Stimulated activated effector memory CD8-positive, alpha-beta T cell treated with anti-CD3 and anti-CD28 coated beads, Interleukin-12 subunit alpha, Interleukin-12 subunit beta, amount 100 ng/mL, for 72 hours (primary cell): ENCODE measurements around the gene MED13.
A peak's percentile ranks its signal among the peaks of the same experiment; 100 is the strongest.

ENCODE experiments used
- ATAC-seq: fragments of 150-1000 bp; cut with Tn5 transposase; 2 replicates; pipeline ENCODE4 v1.10.0; 2021
- DNase-seq, 2 donors: peaks; one replicate each; pipeline ENCODE4 v3.0.0; 2021 to 2022; ENCODE audit warnings: low spot score in 2 of 2
- H3K27ac Mint-ChIP-seq: one replicate; pipeline ENCODE4 v1.8.0; 2022; ENCODE audit warnings: mild to moderate bottlenecking, mixed read lengths
- H3K36me3 Mint-ChIP-seq: one replicate; pipeline ENCODE4 v1.8.0; 2022; ENCODE audit warnings: mild to moderate bottlenecking, mixed read lengths
- H3K4me1 Mint-ChIP-seq: one replicate; pipeline ENCODE4 v1.8.0; 2022; ENCODE audit warnings: mixed read lengths
- H3K4me3 Mint-ChIP-seq: one replicate; pipeline ENCODE4 v1.8.0; 2022; ENCODE audit warnings: mild to moderate bottlenecking, mixed read lengths
- H3K9me3 Mint-ChIP-seq: one replicate; pipeline ENCODE4 v1.8.0; 2022; ENCODE audit warnings: mixed read lengths

The MED13 gene, protein sequence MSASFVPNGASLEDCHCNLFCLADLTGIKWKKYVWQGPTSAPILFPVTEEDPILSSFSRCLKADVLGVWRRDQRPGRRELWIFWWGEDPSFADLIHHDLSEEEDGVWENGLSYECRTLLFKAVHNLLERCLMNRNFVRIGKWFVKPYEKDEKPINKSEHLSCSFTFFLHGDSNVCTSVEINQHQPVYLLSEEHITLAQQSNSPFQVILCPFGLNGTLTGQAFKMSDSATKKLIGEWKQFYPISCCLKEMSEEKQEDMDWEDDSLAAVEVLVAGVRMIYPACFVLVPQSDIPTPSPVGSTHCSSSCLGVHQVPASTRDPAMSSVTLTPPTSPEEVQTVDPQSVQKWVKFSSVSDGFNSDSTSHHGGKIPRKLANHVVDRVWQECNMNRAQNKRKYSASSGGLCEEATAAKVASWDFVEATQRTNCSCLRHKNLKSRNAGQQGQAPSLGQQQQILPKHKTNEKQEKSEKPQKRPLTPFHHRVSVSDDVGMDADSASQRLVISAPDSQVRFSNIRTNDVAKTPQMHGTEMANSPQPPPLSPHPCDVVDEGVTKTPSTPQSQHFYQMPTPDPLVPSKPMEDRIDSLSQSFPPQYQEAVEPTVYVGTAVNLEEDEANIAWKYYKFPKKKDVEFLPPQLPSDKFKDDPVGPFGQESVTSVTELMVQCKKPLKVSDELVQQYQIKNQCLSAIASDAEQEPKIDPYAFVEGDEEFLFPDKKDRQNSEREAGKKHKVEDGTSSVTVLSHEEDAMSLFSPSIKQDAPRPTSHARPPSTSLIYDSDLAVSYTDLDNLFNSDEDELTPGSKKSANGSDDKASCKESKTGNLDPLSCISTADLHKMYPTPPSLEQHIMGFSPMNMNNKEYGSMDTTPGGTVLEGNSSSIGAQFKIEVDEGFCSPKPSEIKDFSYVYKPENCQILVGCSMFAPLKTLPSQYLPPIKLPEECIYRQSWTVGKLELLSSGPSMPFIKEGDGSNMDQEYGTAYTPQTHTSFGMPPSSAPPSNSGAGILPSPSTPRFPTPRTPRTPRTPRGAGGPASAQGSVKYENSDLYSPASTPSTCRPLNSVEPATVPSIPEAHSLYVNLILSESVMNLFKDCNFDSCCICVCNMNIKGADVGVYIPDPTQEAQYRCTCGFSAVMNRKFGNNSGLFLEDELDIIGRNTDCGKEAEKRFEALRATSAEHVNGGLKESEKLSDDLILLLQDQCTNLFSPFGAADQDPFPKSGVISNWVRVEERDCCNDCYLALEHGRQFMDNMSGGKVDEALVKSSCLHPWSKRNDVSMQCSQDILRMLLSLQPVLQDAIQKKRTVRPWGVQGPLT (N-terminal part only)

DNA sequence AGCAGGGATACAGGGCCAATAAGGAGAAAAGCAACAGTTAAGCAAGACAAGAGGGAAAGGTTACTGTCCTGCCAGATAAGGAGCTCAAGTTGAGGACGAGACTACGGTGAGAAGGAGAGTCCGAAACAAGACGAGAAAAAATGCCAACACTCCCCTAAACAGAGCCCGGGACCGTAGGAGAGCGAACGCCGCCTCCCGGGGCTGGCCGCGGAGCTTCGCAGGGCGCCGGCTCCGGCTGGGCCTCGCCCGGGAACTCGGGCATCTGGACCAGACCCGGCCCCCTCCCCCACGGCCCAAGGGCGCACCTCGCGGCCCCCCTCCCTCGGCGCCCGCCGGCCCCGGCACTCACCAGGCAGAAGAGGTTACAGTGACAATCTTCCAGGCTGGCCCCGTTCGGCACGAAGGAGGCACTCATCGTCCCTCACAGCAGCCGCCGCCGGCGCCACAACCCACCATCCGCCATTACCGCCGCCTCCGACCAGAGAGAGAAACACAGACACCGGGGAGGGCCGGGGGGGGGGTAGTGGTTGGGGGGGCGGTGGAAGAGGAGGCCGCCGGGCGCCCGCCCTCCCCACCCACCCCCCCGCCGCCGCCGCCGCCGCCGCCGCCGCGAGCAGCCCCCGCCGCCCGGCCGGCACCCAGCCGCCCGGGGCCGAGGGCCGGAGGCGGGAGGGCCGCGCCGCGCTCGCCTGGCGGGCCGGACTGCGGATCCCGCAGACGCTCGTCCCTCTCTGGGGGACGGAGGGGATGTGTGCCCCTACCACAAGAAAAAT is at the start of gene MED13:
MED13 (minus strand) TSS at position 488 of the 773 bp plus-strand sequence; CDS start at position 415, 73 bp downstream.
- no peaks in the 10 kb centered on the region for H3K9me3 Mint-ChIP-seq
- ATAC-seq: peak; percentile 49
- peak within 1 kb of the TSS; percentile 89 for H3K4me3 Mint-ChIP-seq
- peak within 1 kb of the TSS; percentile 98 for H3K27ac Mint-ChIP-seq
- peaks cover 41% of the 10 kb centered on the region for H3K4me1 Mint-ChIP-seq
- H3K36me3 Mint-ChIP-seq: peaks cover 58% of the 10 kb centered on the region
- peak; percentile 45 to 81 for DNase-seq

DNA sequence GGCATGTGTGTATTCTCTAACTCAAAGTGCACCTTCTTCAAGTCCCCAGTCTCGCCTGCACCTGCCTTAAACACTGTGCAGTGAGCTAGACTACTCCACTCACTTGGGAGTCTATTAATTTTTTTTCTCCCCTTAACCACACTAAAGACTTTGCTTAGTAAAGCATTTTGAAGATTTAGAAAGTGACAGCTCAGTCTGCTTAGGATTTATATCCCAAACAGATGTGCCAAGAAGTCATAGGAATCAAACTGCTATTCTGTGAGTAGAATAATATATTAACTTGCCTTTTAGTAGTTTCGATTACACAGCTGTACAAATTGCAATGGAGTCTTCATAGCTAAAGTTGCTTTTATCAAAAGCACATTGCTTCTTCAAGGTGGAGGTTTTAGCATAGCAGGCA is 47.2 kb upstream of the MED13 start:
- ATAC-seq (no peak), DNase-seq (no peak)
- Mint-ChIP-seq H3K36me3 (no peaks in the 10 kb centered on the region), H3K9me3 (no peaks in the 10 kb centered on the region), H3K4me1 (no peaks in the 10 kb centered on the region), H3K4me3 (no peak overlapping the region), H3K27ac (no peak overlapping the region)

DNA sequence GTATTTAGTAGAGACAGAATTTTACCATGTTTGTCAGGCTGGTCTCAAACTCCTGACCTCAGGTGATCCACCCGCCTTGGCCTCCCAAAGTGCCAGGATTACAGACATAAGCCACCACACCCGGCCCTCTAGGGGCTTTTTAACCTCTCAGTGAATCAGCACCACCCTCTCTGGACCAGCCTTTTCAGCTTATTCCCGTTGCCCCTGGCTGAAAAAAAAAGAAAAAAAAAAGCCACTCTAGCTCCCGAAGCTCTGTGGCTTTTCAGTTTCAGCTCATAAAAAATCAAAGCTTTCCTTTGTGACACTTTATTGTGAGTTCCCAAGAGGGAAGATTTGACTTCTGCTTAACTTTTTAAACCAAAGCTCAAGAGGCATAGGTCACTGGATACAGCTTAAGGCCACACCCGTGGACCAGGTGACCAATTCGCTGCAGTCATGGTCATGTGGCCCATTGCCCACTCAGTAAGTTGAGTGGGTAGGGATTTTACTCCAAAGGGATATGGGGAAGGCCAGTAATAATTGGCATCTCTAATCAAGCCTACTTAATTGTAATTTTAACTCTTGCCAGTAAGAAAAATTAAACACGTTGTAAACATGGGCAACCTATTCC is 46.6 kb upstream of the MED13 start:
- ATAC-seq (no peak), DNase-seq (no peak)
- Mint-ChIP-seq H3K27ac (no peak overlapping the region), H3K9me3 (no peaks in the 10 kb centered on the region), H3K36me3 (no peaks in the 10 kb centered on the region), H3K4me3 (no peak overlapping the region), H3K4me1 (no peaks in the 10 kb centered on the region)

DNA sequence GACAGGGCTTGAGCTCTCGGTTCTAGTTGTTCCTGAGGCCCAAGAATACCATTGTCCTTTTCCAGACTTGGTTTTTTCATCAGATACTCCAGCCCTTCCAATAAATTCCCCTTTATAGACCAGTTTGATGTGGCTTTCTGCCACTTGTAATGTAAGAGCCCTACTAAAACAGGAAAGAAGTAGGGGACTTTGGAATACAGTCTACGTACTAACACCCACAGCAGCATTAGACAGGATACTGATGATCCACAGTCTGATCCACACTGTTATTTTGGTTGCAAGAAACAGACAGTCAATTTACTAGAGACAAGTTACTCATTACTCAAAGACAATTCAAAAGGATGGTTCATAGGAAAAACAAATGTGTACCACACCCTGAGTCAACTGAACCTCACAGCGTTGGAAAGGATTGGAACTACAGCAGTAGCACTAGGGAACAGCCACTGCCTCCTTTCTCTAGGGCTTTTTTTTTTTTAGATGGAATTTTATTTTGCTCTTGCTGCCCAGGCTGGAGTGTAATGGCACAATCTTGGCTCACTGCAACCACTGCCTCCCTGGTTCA is 45.9 kb upstream of the MED13 start:
- H3K27ac Mint-ChIP-seq: no peak overlapping the region
- DNase-seq (no peak), ATAC-seq (no peak)
- H3K36me3 Mint-ChIP-seq: no peaks in the 10 kb centered on the region
- no peaks in the 10 kb centered on the region for H3K4me1 Mint-ChIP-seq
- H3K9me3 Mint-ChIP-seq: no peaks in the 10 kb centered on the region
- no peak overlapping the region for H3K4me3 Mint-ChIP-seq

DNA sequence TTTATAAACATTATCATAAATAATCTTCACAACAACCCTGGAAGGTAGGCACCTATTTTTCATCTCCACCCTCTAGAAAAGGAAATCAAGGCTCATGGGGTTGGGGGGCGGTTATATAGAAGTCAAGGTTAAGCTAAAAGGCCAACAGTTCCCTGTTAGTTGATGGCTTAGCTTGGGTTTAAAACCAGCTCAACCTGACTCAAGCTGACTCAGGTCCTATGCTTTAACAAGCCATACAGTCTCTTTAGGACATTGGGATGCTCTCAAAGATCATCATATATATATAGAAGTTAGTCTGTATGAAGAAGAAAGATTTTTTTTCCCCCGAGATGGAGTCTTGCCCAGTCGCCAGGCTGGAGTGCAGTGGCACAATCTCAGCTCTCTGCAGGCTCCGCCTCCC is 44.8 kb upstream of the MED13 start:
- Mint-ChIP-seq H3K4me1 (no peaks in the 10 kb centered on the region), H3K36me3 (no peaks in the 10 kb centered on the region), H3K27ac (no peak overlapping the region), H3K9me3 (no peaks in the 10 kb centered on the region), H3K4me3 (no peak overlapping the region)
- ATAC-seq: no peak
- no peak for DNase-seq

DNA sequence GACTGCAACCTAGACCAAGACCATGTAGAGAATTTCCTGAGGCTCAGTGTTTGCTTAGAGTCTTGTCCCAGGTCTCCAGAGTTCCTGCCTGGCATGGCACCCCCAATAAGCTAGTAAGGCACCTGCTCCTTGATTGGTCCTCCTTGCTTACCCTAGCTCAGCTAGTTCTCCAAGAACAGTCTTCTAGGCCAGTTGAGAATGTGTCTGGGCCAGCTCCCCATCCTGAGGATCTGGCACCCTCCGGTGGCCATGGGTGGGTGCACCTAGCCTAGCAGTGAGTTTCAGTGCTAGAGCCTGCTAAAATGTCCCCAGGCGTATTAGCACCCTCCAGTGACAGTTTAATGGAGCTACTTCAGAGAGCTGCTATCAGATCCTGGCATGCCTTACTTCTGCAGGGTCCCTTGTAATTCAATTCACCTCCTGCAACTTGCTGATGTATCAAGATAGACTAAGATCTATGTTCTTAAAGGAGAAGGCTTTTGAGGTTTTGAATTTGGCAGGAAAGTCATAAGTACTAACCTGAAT is 44.4 kb upstream of the MED13 start:
- Mint-ChIP-seq H3K4me3 (no peak overlapping the region), H3K36me3 (no peaks in the 10 kb centered on the region), H3K9me3 (no peaks in the 10 kb centered on the region), H3K27ac (no peak overlapping the region), H3K4me1 (no peaks in the 10 kb centered on the region)
- peak; percentile 99 for ATAC-seq
- DNase-seq: peak; percentile 35 to 76

DNA sequence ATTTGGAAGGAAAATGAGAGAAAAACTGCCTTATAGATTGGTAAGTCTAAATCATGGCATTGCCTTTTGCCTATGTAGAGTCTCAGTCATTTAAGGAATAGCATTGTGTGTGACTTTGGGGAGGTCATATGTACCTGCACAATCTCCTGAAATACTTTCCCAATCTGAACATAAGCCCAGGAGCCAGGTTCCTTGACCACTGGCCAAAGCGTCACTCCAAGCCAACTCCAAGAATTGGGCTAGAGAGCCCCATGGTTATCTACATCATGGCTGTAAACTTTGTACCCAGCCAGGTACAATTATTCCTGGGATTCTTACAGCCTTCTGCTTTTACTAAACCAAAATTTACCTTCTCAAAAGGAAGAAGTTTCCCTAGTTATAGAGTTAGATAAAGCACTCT is 40.8 kb upstream of the MED13 start:
- no peaks in the 10 kb centered on the region for H3K4me1 Mint-ChIP-seq
- H3K36me3 Mint-ChIP-seq: no peaks in the 10 kb centered on the region
- H3K4me3 Mint-ChIP-seq: no peak overlapping the region
- H3K27ac Mint-ChIP-seq: no peak overlapping the region
- ATAC-seq (no peak), DNase-seq (no peak)
- no peaks in the 10 kb centered on the region for H3K9me3 Mint-ChIP-seq

DNA sequence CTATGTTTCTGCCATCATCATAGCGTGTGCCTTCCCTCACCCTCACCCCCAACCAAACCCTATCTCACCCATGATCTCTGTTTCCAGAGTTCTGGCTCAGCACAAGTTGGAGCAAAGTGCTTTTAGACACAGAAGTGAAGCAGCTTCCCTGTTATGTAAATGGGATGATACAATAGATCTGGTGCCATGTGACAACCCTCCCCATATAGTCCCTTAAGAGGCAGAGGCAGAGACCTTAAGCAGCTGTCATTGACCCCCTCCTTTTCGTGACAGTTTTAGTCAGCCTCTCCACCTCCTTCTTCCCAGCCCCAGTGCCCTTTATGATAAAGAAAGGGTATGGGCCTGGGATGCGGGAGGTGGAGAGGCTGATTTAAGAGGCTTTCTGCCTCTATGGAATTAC is 40.3 kb upstream of the MED13 start:
- Mint-ChIP-seq H3K9me3 (no peaks in the 10 kb centered on the region), H3K4me1 (no peaks in the 10 kb centered on the region), H3K36me3 (no peaks in the 10 kb centered on the region), H3K4me3 (no peak overlapping the region), H3K27ac (no peak overlapping the region)
- ATAC-seq (no peak), DNase-seq (no peak)

DNA sequence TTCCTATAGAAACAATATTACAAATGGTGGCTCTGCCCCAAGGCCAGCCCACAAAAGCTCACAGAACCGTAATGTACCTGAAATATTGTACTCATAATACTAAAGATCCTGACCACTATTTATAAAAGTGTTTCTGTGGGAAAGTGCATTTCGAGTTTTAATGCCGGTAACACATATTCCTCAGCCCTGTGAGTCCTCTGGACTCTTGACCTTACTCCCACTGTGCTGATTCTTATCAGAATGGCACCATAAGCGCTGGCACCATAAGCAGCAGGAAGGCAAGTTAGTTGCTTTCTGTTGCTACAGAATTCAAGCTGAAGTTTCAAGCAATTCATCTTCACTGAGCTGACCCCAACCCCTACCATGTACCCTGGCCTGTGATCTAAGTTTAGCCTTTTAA is 36.4 kb upstream of the MED13 start:
- H3K4me1 Mint-ChIP-seq: peaks cover 20% of the 10 kb centered on the region
- H3K4me3 Mint-ChIP-seq: no peak overlapping the region
- no peak overlapping the region for H3K27ac Mint-ChIP-seq
- no peaks in the 10 kb centered on the region for H3K9me3 Mint-ChIP-seq
- ATAC-seq: no peak
- no peak for DNase-seq
- H3K36me3 Mint-ChIP-seq: no peaks in the 10 kb centered on the region

DNA sequence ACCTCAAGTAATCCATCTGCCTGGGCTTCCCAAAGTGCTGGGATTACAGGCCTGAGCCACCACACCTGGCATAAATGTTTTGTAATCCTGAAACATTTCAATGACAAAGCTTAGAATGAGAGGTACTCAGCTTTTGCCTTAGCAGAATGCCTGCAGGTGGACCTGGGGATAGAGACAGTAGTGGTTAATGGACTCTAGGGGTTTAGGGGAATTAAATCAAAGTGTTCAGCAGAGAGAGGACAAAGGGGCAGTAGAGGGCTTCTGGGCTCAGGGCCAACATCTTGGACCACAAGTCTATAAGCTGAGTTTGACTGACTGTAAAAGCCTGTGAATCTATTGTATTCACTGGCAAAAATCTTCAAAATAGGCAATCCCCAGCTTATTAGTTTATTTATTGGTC is 36.0 kb upstream of the MED13 start:
- ATAC-seq (no peak), DNase-seq (no peak)
- Mint-ChIP-seq H3K9me3 (no peaks in the 10 kb centered on the region), H3K27ac (no peak overlapping the region), H3K4me3 (no peak overlapping the region), H3K36me3 (no peaks in the 10 kb centered on the region), H3K4me1 (peaks cover 20% of the 10 kb centered on the region)

DNA sequence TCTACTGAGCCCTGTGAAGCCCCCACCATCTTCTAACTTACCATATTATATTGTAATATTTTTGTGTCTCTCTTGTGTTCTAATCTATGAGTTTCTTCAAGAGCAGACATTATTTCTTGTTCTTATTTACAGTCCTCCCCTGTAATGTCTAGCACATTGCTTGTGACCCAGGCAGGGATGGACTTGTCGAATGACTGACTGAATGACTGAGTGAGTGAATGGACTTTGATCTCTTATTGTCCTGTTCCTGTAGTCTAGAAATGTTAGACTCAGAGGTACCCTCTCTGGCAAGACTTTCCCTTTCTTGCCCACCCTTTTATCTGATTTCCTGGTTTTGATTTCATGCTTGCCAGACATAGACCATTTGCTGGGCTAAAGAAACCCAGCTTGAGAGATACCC is 35.0 kb upstream of the MED13 start:
- Mint-ChIP-seq H3K36me3 (no peaks in the 10 kb centered on the region), H3K9me3 (no peaks in the 10 kb centered on the region), H3K27ac (no peak overlapping the region), H3K4me1 (peaks cover 20% of the 10 kb centered on the region), H3K4me3 (no peak overlapping the region)
- DNase-seq (no peak), ATAC-seq (no peak)

DNA sequence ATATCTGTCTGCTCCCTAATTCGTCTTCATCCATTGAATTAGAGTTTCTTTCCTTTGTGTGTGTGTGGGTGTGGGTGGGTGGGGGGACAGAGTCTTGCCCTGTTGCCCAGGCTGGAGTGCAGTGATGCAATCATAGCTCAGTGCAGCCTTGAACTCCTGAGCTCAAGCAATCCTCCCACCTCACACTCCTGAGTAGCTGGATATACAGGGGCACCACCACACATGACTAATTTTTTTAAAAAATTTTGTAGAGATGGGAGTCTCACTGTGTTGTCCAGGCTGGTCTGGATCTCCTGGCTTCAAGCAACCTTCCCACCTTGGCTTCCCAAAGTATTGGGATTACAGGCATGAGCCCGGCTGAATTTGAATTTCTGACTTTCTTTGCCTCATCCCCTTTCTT is 34.5 kb upstream of the MED13 start:
- ATAC-seq: no peak
- Mint-ChIP-seq H3K27ac (no peak overlapping the region), H3K9me3 (no peaks in the 10 kb centered on the region), H3K4me1 (peaks cover 20% of the 10 kb centered on the region), H3K4me3 (no peak overlapping the region), H3K36me3 (no peaks in the 10 kb centered on the region)
- no peak for DNase-seq

DNA sequence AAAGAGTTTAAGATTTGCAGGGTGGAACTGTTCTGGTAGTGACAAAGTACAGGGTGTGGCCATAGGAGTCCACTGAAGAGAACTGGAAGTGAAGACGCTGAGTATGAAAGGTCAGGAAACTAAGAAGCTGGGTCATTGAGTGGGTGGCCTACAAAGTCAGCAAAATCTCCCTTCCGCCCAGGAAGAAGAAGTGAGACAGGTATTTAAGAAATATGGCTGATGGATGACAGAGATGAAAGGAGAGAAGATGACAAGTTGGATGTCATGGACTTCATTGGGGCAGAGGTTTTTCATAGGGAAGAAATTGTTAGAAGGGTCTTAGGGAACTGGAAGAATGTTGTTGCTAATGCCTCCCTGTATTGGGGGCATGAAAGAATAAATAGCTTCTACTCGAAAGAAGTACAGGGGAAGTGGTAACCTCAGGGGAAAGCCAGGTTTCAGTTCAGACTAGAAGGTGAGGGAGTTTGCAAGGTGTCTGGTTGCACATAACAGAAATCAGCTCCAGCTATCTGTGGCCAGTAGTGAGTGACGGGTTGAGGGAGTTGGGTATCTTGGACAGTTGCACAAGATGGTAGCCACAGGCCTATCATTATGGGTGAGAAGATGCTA is 33.6 kb upstream of the MED13 start:
- peak overlapping the region; percentile 3 for H3K4me3 Mint-ChIP-seq
- H3K4me1 Mint-ChIP-seq: peaks cover 25% of the 10 kb centered on the region
- ATAC-seq (peak; percentile 76), DNase-seq (no peak)
- H3K9me3 Mint-ChIP-seq: no peaks in the 10 kb centered on the region
- H3K36me3 Mint-ChIP-seq: no peaks in the 10 kb centered on the region
- peak overlapping the region; percentile 0 for H3K27ac Mint-ChIP-seq

DNA sequence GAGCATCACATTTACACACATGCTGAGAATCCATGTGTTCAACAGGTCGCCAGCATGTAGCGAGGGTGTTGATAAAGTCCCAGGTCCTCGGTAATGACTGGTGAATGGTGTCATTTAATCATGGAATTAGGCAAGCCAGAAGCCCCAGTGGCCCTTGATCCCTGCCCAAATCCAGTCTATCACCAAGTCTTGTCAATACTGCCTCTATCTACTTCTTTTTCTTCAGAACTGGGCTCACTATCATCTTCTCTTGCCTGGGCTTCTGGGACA is 31.3 kb upstream of the MED13 start:
- ATAC-seq (no peak), DNase-seq (no peak)
- no peak overlapping the region for H3K27ac Mint-ChIP-seq
- H3K4me1 Mint-ChIP-seq: peaks cover 36% of the 10 kb centered on the region
- no peaks in the 10 kb centered on the region for H3K9me3 Mint-ChIP-seq
- no peak overlapping the region for H3K4me3 Mint-ChIP-seq
- H3K36me3 Mint-ChIP-seq: no peaks in the 10 kb centered on the region
